ACC112 (cell line): Measurements from ENCODE around the gene CCL7.

ENCODE experiments used
- H2AFZ ChIP-seq: fragments of 200-600 bp; sonication (generic); one replicate; pipeline ENCODE4 v1.6.0; 2017; ENCODE audit warnings: antibody characterized with exemption, low read length; ENCODE audit not compliant: unreplicated experiment
- H3K27ac ChIP-seq: fragments of 200-600 bp; sonication (generic); 2 replicates; pipeline ENCODE4 v1.5.1; 2014; ENCODE audit warnings: low read depth, mild to moderate bottlenecking, antibody characterized with exemption, low read length, moderate library complexity
- H3K27me3 ChIP-seq: fragments of 200-600 bp; sonication (generic); 2 replicates; pipeline ENCODE4 v1.6.1; 2014; ENCODE audit warnings: mild to moderate bottlenecking, antibody characterized with exemption, low read length, moderate library complexity, mixed read lengths; ENCODE audit not compliant: insufficient read depth
- H3K36me3 ChIP-seq: fragments of 200-600 bp; sonication (generic); 2 replicates; pipeline ENCODE4 v1.6.1; 2016; ENCODE audit warnings: mild to moderate bottlenecking, antibody characterized with exemption, low read length, moderate library complexity, mixed read lengths; ENCODE audit not compliant: insufficient read depth
- H3K4me1 ChIP-seq: fragments of 200-600 bp; sonication (generic); one replicate; pipeline ENCODE4 v1.6.1; 2016; ENCODE audit warnings: low read length, mixed read lengths; ENCODE audit not compliant: insufficient read depth, unreplicated experiment, control insufficient read depth
- H3K4me3 ChIP-seq: fragments of 200-600 bp; sonication (generic); 2 replicates; pipeline ENCODE4 v1.5.1; 2014; ENCODE audit warnings: mild to moderate bottlenecking, low read depth, low read length
- H3K79me2 ChIP-seq: fragments of 200-600 bp; sonication (generic); one replicate; pipeline ENCODE4 v1.6.0; 2016; ENCODE audit warnings: low read length; ENCODE audit not compliant: control insufficient read depth, unreplicated experiment, insufficient read depth

CCL7 gene

GRCh38 chr17:34285286-34285792 lies 15.3 kb downstream of the CCL7 start, which contains the start of gene CCL11:
TSS of gene CCL11 (plus strand) at chr17:34285742. CDS start at chr17:34285809, 67 bp downstream.
- Histone ChIP-seq H3K27ac (no peak within 1 kb of the TSS), H3K4me3 (no peak within 1 kb of the TSS), H3K36me3 (no peaks in the 10 kb centered on the region), H3K4me1 (peaks cover 17% of the 10 kb centered on the region), H3K27me3 (peaks cover 21% of the 10 kb centered on the region; the same call in 1 of the 2 replicates), H3K79me2 (no peaks in the 10 kb centered on the region), H2AFZ (no peak within 1 kb of the TSS)

GRCh38 chr17:34287875-34288274 lies 17.9 kb downstream of the CCL7 start:
- Histone ChIP-seq H3K27ac (peak overlapping the region; percentile 2; the same call in 1 of the 2 replicates), H3K36me3 (no peaks in the 10 kb centered on the region), H2AFZ (no peak overlapping the region), H3K4me3 (no peak overlapping the region; the same call in 1 of the 2 replicates), H3K79me2 (no peaks in the 10 kb centered on the region), H3K4me1 (peaks cover 17% of the 10 kb centered on the region), H3K27me3 (peaks cover 21% of the 10 kb centered on the region; the same call in 1 of the 2 replicates)

GRCh38 chr17:34290586-34290985 lies 20.6 kb downstream of the CCL7 start:
- Histone ChIP-seq H3K36me3 (no peaks in the 10 kb centered on the region), H3K4me3 (no peak overlapping the region), H3K27ac (no peak overlapping the region), H3K79me2 (no peaks in the 10 kb centered on the region), H3K4me1 (peaks cover 17% of the 10 kb centered on the region), H3K27me3 (peaks cover 11% of the 10 kb centered on the region; the same call in 1 of the 2 replicates), H2AFZ (no peak overlapping the region)

DNA sequence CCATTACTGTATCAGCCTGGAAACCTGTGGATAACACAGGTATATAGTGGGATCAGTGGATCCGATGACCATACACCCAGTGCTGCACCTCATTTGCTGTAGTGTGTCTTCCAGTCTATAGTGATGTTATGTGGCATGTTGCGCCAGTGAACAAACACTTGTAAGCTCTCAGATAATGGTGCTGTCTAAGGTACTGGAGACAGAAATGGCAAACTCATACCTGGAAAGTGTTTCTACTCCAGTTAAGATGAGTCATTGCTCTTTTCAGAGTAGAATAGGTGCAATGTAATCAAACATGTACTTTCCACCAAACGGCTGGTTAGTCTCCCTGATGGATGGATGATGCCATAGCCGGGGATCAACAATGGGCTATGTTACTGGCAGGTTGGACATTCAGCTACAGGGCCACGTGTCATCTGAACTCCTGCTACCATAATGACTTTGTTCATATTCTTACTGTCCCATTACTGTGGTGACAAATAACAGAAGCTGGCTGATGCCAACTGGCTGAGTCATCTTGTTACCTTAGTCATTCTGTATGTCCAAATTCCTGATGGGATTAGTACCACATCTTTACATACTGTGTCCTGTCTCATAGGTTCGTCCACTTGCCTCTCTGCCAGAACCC lies 21.8 kb downstream of the CCL7 start:
- no peak overlapping the region for H2AFZ ChIP-seq
- H3K79me2 ChIP-seq, result no peaks in the 10 kb centered on the region
- no peak overlapping the region for H3K27ac ChIP-seq
- no peaks in the 10 kb centered on the region for H3K36me3 ChIP-seq
- no peak overlapping the region for H3K4me3 ChIP-seq
- peaks cover 17% of the 10 kb centered on the region for H3K4me1 ChIP-seq
- H3K27me3 ChIP-seq, result no peaks in the 10 kb centered on the region

DNA sequence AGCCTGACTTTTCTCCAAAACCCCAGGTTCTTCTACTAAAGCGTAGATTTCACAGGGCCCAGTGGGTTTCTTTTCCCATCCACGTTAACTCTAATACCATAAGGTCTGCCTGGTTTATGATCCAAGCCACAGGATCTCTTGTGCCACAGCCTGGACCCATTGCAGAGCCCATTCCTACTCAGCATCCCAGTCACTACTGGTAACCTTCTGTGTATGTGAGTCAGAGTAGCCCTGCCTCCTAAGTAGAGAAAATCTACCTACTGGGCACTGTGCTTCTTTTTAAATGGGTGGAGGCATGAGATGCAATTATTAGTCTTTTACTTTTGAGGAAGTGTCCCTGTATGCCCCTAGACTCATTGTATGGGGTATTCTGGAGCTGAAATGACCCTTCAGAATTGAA lies 29.0 kb downstream of the CCL7 start:
- H3K4me3 ChIP-seq, result no peak overlapping the region
- no peak overlapping the region for H3K27ac ChIP-seq
- no peaks in the 10 kb centered on the region for H3K27me3 ChIP-seq
- no peak overlapping the region for H2AFZ ChIP-seq
- no peaks in the 10 kb centered on the region for H3K36me3 ChIP-seq
- peaks cover 25% of the 10 kb centered on the region for H3K4me1 ChIP-seq
- no peaks in the 10 kb centered on the region for H3K79me2 ChIP-seq

DNA sequence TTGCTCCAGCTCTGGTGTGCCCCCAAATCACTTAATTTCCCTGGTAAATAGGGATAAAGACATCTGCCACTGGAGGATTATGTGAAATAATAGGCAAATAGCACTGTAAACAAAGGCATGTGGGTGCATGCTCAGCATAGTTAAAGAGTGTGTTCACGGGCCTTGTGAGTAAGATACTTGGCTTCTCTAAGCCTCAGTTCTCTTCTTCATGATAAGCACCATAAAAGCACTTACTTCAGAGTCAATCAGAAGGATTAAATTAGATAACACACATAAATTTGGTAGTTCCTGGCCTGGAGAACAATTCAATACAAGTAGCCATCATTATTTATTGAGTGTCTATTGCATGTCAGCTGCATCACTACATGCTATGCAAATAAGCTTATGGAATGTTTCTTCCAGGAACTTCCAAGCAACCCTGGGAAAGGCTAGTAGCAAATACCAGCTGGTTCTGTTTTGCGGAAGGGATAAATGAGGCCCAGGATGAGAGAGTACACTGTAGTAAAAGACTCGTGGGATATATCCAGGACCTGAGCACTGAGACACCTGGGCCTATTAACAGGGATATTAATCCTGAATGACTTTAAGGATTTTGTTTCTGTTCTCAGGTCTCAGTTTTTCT lies 30.0 kb downstream of the CCL7 start:
- Histone ChIP-seq H2AFZ (no peak overlapping the region), H3K27me3 (no peaks in the 10 kb centered on the region), H3K79me2 (no peaks in the 10 kb centered on the region), H3K27ac (peak overlapping the region; percentile 54), H3K4me3 (no peak overlapping the region), H3K4me1 (peaks cover 25% of the 10 kb centered on the region), H3K36me3 (no peaks in the 10 kb centered on the region)

GRCh38 chr17:34300652-34301370 lies 30.8 kb downstream of the CCL7 start:
- Histone ChIP-seq H3K79me2 (no peaks in the 10 kb centered on the region), H2AFZ (no peak overlapping the region), H3K36me3 (no peaks in the 10 kb centered on the region), H3K27ac (peak overlapping the region; percentile 54), H3K4me1 (peaks cover 26% of the 10 kb centered on the region), H3K27me3 (no peaks in the 10 kb centered on the region), H3K4me3 (no peak overlapping the region)

- Histone ChIP-seq H3K36me3 (no peaks in the 10 kb centered on the region), H3K79me2 (no peaks in the 10 kb centered on the region), H3K4me3 (no peak overlapping the region), H2AFZ (no peak overlapping the region), H3K27me3 (no peaks in the 10 kb centered on the region), H3K4me1 (peaks cover 38% of the 10 kb centered on the region), H3K27ac (no peak overlapping the region)
These were observed 32.0 kb downstream of the CCL7 start for GRCh38 chr17:34301986-34302385.

DNA sequence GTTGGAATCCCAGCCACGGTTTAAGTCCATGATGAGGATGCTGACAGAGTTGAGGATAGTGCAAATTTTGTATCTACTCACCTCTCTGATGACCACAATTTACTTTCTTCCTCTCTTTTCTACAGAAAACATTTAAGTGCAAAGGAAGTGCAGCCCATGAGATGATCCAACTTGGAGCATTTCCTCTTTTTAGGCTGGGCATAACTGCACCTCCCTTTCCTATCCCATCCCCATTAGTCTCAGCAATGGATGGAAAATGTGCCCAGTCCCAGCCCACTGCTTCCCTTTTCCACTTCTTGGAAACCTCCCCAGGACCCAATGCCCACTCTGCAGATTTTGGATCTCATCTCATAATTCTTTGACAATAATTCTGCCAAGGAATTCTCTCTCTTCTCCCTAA lies 32.6 kb downstream of the CCL7 start:
- H3K27me3 ChIP-seq, result no peaks in the 10 kb centered on the region
- no peaks in the 10 kb centered on the region for H3K36me3 ChIP-seq
- no peak overlapping the region for H3K27ac ChIP-seq
- H3K79me2 ChIP-seq, result no peaks in the 10 kb centered on the region
- no peak overlapping the region for H3K4me3 ChIP-seq
- no peak overlapping the region for H2AFZ ChIP-seq
- peaks cover 43% of the 10 kb centered on the region for H3K4me1 ChIP-seq

GRCh38 chr17:34303606-34304005 lies 33.6 kb downstream of the CCL7 start:
- Histone ChIP-seq H3K36me3 (no peaks in the 10 kb centered on the region), H3K4me1 (peaks cover 50% of the 10 kb centered on the region), H3K4me3 (no peak overlapping the region), H3K27ac (no peak overlapping the region), H2AFZ (no peak overlapping the region), H3K79me2 (no peaks in the 10 kb centered on the region), H3K27me3 (no peaks in the 10 kb centered on the region)
